HEK293 (cell line): ENCODE data around the gene PIGZ.

ENCODE experiments used
- WT1 ChIP-seq: fragments of 450-650 bp; formaldehyde crosslinking; IDR thresholded peaks from 2 replicates; pipeline ENCODE4 v1.5.1; 2016; ENCODE audit warnings: missing biosample characterization, missing genetic modification characterization
- YY1 ChIP-seq: fragments of 450-650 bp; formaldehyde crosslinking; IDR thresholded peaks from 2 replicates; pipeline ENCODE4 v1.5.1; 2018; ENCODE audit warnings: missing biosample characterization, missing genetic modification characterization
- ZBTB48 ChIP-seq: fragments of 450-650 bp; formaldehyde crosslinking; IDR thresholded peaks from 2 replicates; pipeline ENCODE4 v1.5.1; 2016; ENCODE audit warnings: missing biosample characterization, missing genetic modification characterization
- ZEB2 ChIP-seq: fragments of 450-650 bp; formaldehyde crosslinking; IDR thresholded peaks from 2 replicates; pipeline ENCODE4 v1.5.1; 2016; ENCODE audit warnings: missing biosample characterization, missing genetic modification characterization
- ZFP41 ChIP-seq: fragments of 450-650 bp; formaldehyde crosslinking; IDR thresholded peaks from 2 replicates; pipeline ENCODE4 v1.5.1; 2016; ENCODE audit warnings: missing biosample characterization, missing genetic modification characterization, borderline replicate concordance
- ZIC2 ChIP-seq: fragments of 450-650 bp; formaldehyde crosslinking; IDR thresholded peaks from 2 replicates; pipeline ENCODE4 v1.5.1; 2016; ENCODE audit warnings: missing biosample characterization, missing genetic modification characterization
- ZNF501 ChIP-seq: fragments of 450-650 bp; formaldehyde crosslinking; IDR thresholded peaks from 2 replicates; pipeline ENCODE4 v1.5.1; 2016; ENCODE audit warnings: missing biosample characterization, missing genetic modification characterization
- ZNF621 ChIP-seq: fragments of 450-650 bp; formaldehyde crosslinking; IDR thresholded peaks from 2 replicates; pipeline ENCODE4 v1.5.1; 2017; ENCODE audit warnings: missing biosample characterization, missing genetic modification characterization
- TF ChIP-seq, protein P1 (sequence below): fragments of 450-650 bp; formaldehyde crosslinking; IDR thresholded peaks from 2 replicates; pipeline ENCODE4 v1.5.1; 2016; ENCODE audit warnings: missing biosample characterization, missing genetic modification characterization
- TF ChIP-seq, protein P2 (sequence below): fragments of 450-650 bp; formaldehyde crosslinking; IDR thresholded peaks from 2 replicates; pipeline ENCODE4 v1.5.1; 2017; ENCODE audit warnings: missing biosample characterization, missing genetic modification characterization
- TF ChIP-seq, protein P3 (sequence below): fragments of 450-650 bp; formaldehyde crosslinking; IDR thresholded peaks from 2 replicates; pipeline ENCODE4 v1.5.1; 2016; ENCODE audit warnings: missing biosample characterization, missing genetic modification characterization
- TF ChIP-seq, protein P4 (sequence below): fragments of 450-650 bp; formaldehyde crosslinking; IDR thresholded peaks from 2 replicates; pipeline ENCODE4 v1.5.1; 2016; ENCODE audit warnings: missing biosample characterization, missing genetic modification characterization
- TF ChIP-seq, protein P5 (sequence below): fragments of 450-650 bp; formaldehyde crosslinking; optimal IDR thresholded peaks from 2 replicates; pipeline ENCODE3; 2016; ENCODE audit warnings: missing biosample characterization, mild to moderate bottlenecking, missing genetic modification characterization

DNA sequence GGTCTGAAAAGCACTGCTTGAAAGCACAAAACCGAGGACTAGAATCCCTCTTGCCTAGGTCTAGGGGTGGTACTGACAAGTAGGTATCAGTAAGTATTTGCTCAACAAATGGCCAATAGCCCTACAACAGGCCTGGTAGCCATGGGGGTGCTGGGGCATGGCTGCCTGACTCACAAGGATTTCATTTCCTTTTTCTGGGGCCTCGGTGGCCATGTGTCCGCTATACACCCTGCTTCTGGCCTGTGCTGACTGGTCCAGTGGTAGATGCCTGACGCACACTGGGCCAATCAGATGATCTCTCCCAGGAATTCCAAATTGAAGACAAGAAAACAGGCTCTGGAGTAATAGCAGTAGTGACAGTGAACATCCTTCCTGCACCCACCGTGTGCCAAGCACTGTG, 31.6 kb upstream of the PIGZ start:
- no peak for TF ChIP-seq WT1 (tag by site-specific recombination)
- no peak for TF ChIP-seq ZNF621
- TF ChIP-seq, protein P1, sequence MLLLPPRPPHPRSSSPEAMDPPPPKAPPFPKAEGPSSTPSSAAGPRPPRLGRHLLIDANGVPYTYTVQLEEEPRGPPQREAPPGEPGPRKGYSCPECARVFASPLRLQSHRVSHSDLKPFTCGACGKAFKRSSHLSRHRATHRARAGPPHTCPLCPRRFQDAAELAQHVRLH (tag by site-specific recombination) = no peak
- TF ChIP-seq ZBTB48 (tag by site-specific recombination) = no peak
- TF ChIP-seq ZEB2 (tag by site-specific recombination) = no peak
- TF ChIP-seq, protein P2, sequence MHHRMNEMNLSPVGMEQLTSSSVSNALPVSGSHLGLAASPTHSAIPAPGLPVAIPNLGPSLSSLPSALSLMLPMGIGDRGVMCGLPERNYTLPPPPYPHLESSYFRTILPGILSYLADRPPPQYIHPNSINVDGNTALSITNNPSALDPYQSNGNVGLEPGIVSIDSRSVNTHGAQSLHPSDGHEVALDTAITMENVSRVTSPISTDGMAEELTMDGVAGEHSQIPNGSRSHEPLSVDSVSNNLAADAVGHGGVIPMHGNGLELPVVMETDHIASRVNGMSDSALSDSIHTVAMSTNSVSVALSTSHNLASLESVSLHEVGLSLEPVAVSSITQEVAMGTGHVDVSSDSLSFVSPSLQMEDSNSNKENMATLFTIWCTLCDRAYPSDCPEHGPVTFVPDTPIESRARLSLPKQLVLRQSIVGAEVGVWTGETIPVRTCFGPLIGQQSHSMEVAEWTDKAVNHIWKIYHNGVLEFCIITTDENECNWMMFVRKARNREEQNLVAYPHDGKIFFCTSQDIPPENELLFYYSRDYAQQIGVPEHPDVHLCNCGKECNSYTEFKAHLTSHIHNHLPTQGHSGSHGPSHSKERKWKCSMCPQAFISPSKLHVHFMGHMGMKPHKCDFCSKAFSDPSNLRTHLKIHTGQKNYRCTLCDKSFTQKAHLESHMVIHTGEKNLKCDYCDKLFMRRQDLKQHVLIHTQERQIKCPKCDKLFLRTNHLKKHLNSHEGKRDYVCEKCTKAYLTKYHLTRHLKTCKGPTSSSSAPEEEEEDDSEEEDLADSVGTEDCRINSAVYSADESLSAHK = no peak
- TF ChIP-seq, protein P3, sequence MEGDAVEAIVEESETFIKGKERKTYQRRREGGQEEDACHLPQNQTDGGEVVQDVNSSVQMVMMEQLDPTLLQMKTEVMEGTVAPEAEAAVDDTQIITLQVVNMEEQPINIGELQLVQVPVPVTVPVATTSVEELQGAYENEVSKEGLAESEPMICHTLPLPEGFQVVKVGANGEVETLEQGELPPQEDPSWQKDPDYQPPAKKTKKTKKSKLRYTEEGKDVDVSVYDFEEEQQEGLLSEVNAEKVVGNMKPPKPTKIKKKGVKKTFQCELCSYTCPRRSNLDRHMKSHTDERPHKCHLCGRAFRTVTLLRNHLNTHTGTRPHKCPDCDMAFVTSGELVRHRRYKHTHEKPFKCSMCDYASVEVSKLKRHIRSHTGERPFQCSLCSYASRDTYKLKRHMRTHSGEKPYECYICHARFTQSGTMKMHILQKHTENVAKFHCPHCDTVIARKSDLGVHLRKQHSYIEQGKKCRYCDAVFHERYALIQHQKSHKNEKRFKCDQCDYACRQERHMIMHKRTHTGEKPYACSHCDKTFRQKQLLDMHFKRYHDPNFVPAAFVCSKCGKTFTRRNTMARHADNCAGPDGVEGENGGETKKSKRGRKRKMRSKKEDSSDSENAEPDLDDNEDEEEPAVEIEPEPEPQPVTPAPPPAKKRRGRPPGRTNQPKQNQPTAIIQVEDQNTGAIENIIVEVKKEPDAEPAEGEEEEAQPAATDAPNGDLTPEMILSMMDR (tag by site-specific recombination) = no peak
- TF ChIP-seq YY1 (tag by site-specific recombination) = no peak
- no peak for TF ChIP-seq ZFP41 (tag by site-specific recombination)
- TF ChIP-seq, protein P4, sequence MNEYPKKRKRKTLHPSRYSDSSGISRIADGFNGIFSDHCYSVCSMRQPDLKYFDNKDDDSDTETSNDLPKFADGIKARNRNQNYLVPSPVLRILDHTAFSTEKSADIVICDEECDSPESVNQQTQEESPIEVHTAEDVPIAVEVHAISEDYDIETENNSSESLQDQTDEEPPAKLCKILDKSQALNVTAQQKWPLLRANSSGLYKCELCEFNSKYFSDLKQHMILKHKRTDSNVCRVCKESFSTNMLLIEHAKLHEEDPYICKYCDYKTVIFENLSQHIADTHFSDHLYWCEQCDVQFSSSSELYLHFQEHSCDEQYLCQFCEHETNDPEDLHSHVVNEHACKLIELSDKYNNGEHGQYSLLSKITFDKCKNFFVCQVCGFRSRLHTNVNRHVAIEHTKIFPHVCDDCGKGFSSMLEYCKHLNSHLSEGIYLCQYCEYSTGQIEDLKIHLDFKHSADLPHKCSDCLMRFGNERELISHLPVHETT (tag by site-specific recombination) = no peak
- no peak for TF ChIP-seq ZNF501
- TF ChIP-seq, protein P5, sequence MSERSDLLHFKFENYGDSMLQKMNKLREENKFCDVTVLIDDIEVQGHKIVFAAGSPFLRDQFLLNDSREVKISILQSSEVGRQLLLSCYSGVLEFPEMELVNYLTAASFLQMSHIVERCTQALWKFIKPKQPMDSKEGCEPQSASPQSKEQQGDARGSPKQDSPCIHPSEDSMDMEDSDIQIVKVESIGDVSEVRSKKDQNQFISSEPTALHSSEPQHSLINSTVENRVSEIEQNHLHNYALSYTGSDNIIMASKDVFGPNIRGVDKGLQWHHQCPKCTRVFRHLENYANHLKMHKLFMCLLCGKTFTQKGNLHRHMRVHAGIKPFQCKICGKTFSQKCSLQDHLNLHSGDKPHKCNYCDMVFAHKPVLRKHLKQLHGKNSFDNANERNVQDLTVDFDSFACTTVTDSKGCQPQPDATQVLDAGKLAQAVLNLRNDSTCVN (tag by site-specific recombination) = no peak
- no peak for TF ChIP-seq ZIC2 (tag by site-specific recombination)
